DMS79 (cell line): Measurements from ENCODE around the gene FAT2.
"Not testable (repeated sequence)": the region's sequence is repeated elsewhere in the genome, so short reads cannot be mapped to it uniquely, and the experiment has no call there.

Experiments used
- DNase-seq: peaks from one replicate; lab custom pipeline; 2025; lab: John Stamatoyannopoulos, UW

The FAT2 gene

GRCh38 chr5:151581812-151582583 lies 9.1 kb downstream of the FAT2 start:
- no peak for DNase-seq

- no peak for DNase-seq
Measured at GRCh38 chr5:151581347-151581746, 9.8 kb downstream of the FAT2 start.

- no peak for DNase-seq
Measured at GRCh38 chr5:151580858-151581257, 10.3 kb downstream of the FAT2 start.

GRCh38 chr5:151580239-151580638 lies 10.9 kb downstream of the FAT2 start:
- no peak for DNase-seq

GRCh38 chr5:151579146-151579545 lies 12.0 kb downstream of the FAT2 start:
- not testable (repeated sequence) for DNase-seq

GRCh38 chr5:151578326-151579025 lies 12.7 kb downstream of the FAT2 start:
- no peak for DNase-seq

GRCh38 chr5:151577566-151577965 lies 13.6 kb downstream of the FAT2 start:
- DNase-seq: no peak

- no peak for DNase-seq
Measured at GRCh38 chr5:151574444-151574996, 16.6 kb downstream of the FAT2 start.

GRCh38 chr5:151572657-151573368 lies 18.3 kb downstream of the FAT2 start:
- DNase-seq: no peak

- DNase-seq: no peak
Measured at GRCh38 chr5:151571270-151572173, 19.6 kb downstream of the FAT2 start.

- DNase-seq: peak; percentile 65
Measured at GRCh38 chr5:151570512-151571269, 20.4 kb downstream of the FAT2 start.

- DNase-seq: no peak
Measured at GRCh38 chr5:151570058-151570457, 21.1 kb downstream of the FAT2 start.

- DNase-seq: no peak
Measured at GRCh38 chr5:151569132-151570046, 21.7 kb downstream of the FAT2 start.

- no peak for DNase-seq
Measured at GRCh38 chr5:151568036-151568435, 23.1 kb downstream of the FAT2 start.

- DNase-seq: no peak
Measured at GRCh38 chr5:151565971-151566370, 25.2 kb downstream of the FAT2 start.

- no peak for DNase-seq
Measured at GRCh38 chr5:151562019-151562707, 29.0 kb downstream of the FAT2 start.

GRCh38 chr5:151557951-151558350 lies 33.2 kb downstream of the FAT2 start:
- DNase-seq: no peak

- DNase-seq: no peak
Measured at GRCh38 chr5:151557466-151557865, 33.7 kb downstream of the FAT2 start.

- DNase-seq: no peak
Measured at GRCh38 chr5:151556806-151557205, 34.3 kb downstream of the FAT2 start.
